H1 (cell line): Measurements from ENCODE around the gene UPK1B. TPM values are rescaled to one million over a fixed set of nuclear protein-coding genes. Genes with fewer than 3 reads are reported as not detected.

Experiments used
- CTCF ChIA-PET: fragments of 300-600 bp; sonication (Branson Sonifier 250); formaldehyde crosslinking; loops from one replicate; lab custom pipeline; 2021; ENCODE audit not compliant: partially characterized antibody; lab: Charles Lee
- POLR2A ChIA-PET: fragments of 300-600 bp; sonication (Branson Sonifier 250); formaldehyde crosslinking; loops from one replicate; lab custom pipeline; 2021; ENCODE audit warnings: inconsistent platforms; ENCODE audit not compliant: partially characterized antibody; lab: Charles Lee
- DNase-seq, 2 experiments: peaks; one replicate each; pipeline versions ENCODE4 v3.0.0 to v3.0.0-alpha.2; 2010 to 2022; ENCODE audit warnings: low spot score in 2 of 2, low read depth in 1 of 2, mixed read lengths in 1 of 2
- FAIRE-seq: peaks from 2 replicates; lab custom pipeline; 2011; peaks lifted over from hg19 to GRCh38; lab: Jason Lieb, UNC
- H2AFZ ChIP-seq: 2 replicates; pipeline ENCODE4 v1.8.1; 2012; ENCODE audit warnings: low read length, inconsistent platforms
- H2AK5ac ChIP-seq: 2 replicates; pipeline ENCODE4 v1.6.1; 2013; ENCODE audit warnings: low read depth, low read length
- H2BK120ac ChIP-seq: replicated peaks from 2 replicates; pipeline ENCODE3; 2013; ENCODE audit warnings: low read depth, low read length, inconsistent platforms
- H2BK12ac ChIP-seq: 2 replicates; pipeline ENCODE4 v1.6.1; 2013; ENCODE audit warnings: low read depth, low read length
- H2BK15ac ChIP-seq: 2 replicates; pipeline ENCODE4 v1.6.1; 2013; ENCODE audit warnings: low read length
- H2BK20ac ChIP-seq: 2 replicates; pipeline ENCODE4 v1.6.1; 2013; ENCODE audit warnings: low read length
- H2BK5ac ChIP-seq: 2 replicates; pipeline ENCODE4 v1.6.1; 2013; ENCODE audit warnings: low read depth, low read length
- H3K14ac ChIP-seq: 2 replicates; pipeline ENCODE4 v1.6.1; 2013; ENCODE audit warnings: inconsistent platforms; ENCODE audit not compliant: insufficient read length
- H3K18ac ChIP-seq: 2 replicates; pipeline ENCODE4 v1.6.1; 2013; ENCODE audit warnings: low read length; ENCODE audit errors: extremely low read depth
- H3K23ac ChIP-seq: 2 replicates; pipeline ENCODE4 v1.6.1; 2013; ENCODE audit warnings: inconsistent platforms; ENCODE audit not compliant: insufficient read length
- H3K23me2 ChIP-seq: 2 replicates; pipeline ENCODE4 v1.6.1; 2013; ENCODE audit warnings: low read depth, low read length
- H3K27ac ChIP-seq: 2 replicates; pipeline ENCODE4 v1.6.1; 2011; ENCODE audit warnings: low read depth, low read length, inconsistent platforms
- H3K27me3 ChIP-seq, 4 experiments: replicated peaks in 1 of 4; 1 replicate in 1 of 4; 2 replicates in 3 of 4; pipeline versions ENCODE4 v1.6.1 to v1.8.1; 2011 to 2013; ENCODE audit warnings: low read length in 3 of 4, mild to moderate bottlenecking in 3 of 4, inconsistent platforms in 2 of 4, mixed read lengths in 2 of 4, moderate library complexity in 1 of 4; ENCODE audit not compliant: control insufficient read depth in 3 of 4, insufficient read depth in 3 of 4; ENCODE audit errors: extremely low read depth in 1 of 4
- H3K36me3 ChIP-seq, 4 experiments: 2 replicates each; pipeline versions ENCODE4 v1.6.1 to v1.8.1; 2011 to 2013; ENCODE audit warnings: mild to moderate bottlenecking in 4 of 4, low read length in 3 of 4, moderate library complexity in 2 of 4, control low read depth in 1 of 4, inconsistent platforms in 1 of 4; ENCODE audit not compliant: insufficient read depth in 4 of 4, control insufficient read depth in 2 of 4
- H3K4ac ChIP-seq: replicated peaks from 2 replicates; pipeline ENCODE3; 2013; ENCODE audit warnings: low read length, low read depth, mixed read lengths, inconsistent platforms; ENCODE audit not compliant: insufficient read length
- H3K4me1 ChIP-seq, 4 experiments: replicated peaks in 1 of 4; 1 replicate in 1 of 4; 2 replicates in 3 of 4; pipeline versions ENCODE4 v1.6.1 to v1.8.1; 2011 to 2013; ENCODE audit warnings: low read length in 3 of 4, inconsistent platforms in 2 of 4, mixed read lengths in 1 of 4; ENCODE audit not compliant: insufficient read depth in 4 of 4, control insufficient read depth in 3 of 4
- H3K4me2 ChIP-seq, 2 experiments: 2 replicates each; pipeline versions ENCODE4 v1.6.1 to v1.8.1; 2011 to 2013; ENCODE audit warnings: low read depth in 2 of 2, low read length in 2 of 2, control low read depth in 1 of 2, inconsistent platforms in 1 of 2, mild to moderate bottlenecking in 1 of 2; ENCODE audit not compliant: insufficient read depth in 1 of 2
- H3K4me3 ChIP-seq, 4 experiments: fragments of 200-600, 300-600 bp in 1 of 4; sonication (generic), shearing (Covaris generic), sonication (Bioruptor Twin) in 1 of 4; 2 replicates each; pipeline versions ENCODE4 v1.5.1 to v1.8.1; 2011 to 2016; ENCODE audit warnings: low read length in 4 of 4, low read depth in 3 of 4, control low read depth in 2 of 4, inconsistent platforms in 2 of 4, mild to moderate bottlenecking in 2 of 4, mixed read lengths in 1 of 4, moderate library complexity in 1 of 4; ENCODE audit not compliant: insufficient read depth in 2 of 4; ENCODE audit errors: extremely low read depth in 1 of 4
- H3K56ac ChIP-seq: replicated peaks from 2 replicates; pipeline ENCODE3; 2013; ENCODE audit warnings: low read depth, mild to moderate bottlenecking, mixed read lengths, low read length, inconsistent platforms; ENCODE audit not compliant: insufficient read length
- H3K79me1 ChIP-seq: 2 replicates; pipeline ENCODE4 v1.6.1; 2013; ENCODE audit warnings: low read depth, low read length, control low read depth
- H3K79me2 ChIP-seq, 2 experiments: 2 replicates each; pipeline versions ENCODE4 v1.6.1 to v1.8.1; 2012 to 2013; ENCODE audit warnings: low read length in 2 of 2, mild to moderate bottlenecking in 2 of 2, inconsistent platforms in 1 of 2; ENCODE audit not compliant: insufficient read depth in 2 of 2, control insufficient read depth in 1 of 2
- H3K9ac ChIP-seq, 4 experiments: replicated peaks in 1 of 4; 1 replicate in 1 of 4; 2 replicates in 3 of 4; pipeline versions ENCODE4 v1.6.1 to v1.8.1; 2011 to 2013; ENCODE audit warnings: low read depth in 3 of 4, low read length in 3 of 4, control low read depth in 2 of 4, mild to moderate bottlenecking in 2 of 4, moderate library complexity in 2 of 4, inconsistent platforms in 1 of 4; ENCODE audit errors: extremely low read depth in 1 of 4
- H3K9me3 ChIP-seq, 2 experiments: 2 replicates each; pipeline versions ENCODE4 v1.6.1 to v1.8.1; 2012 to 2013; ENCODE audit warnings: mild to moderate bottlenecking in 2 of 2, moderate library complexity in 2 of 2, control low read depth in 1 of 2, inconsistent platforms in 1 of 2, low read depth in 1 of 2, low read length in 1 of 2, mixed read lengths in 1 of 2; ENCODE audit not compliant: insufficient read depth in 2 of 2
- H4K20me1 ChIP-seq, 2 experiments: replicated peaks in 1 of 2; 2 replicates each; pipeline versions ENCODE3 to v1.8.1; 2011 to 2013; ENCODE audit warnings: inconsistent platforms in 2 of 2, low read length in 2 of 2, mild to moderate bottlenecking in 1 of 2; ENCODE audit not compliant: insufficient read depth in 2 of 2, control insufficient read depth in 1 of 2
- H4K5ac ChIP-seq: 2 replicates; pipeline ENCODE4 v1.6.1; 2013; ENCODE audit warnings: low read length, low read depth, mixed read lengths, inconsistent platforms; ENCODE audit not compliant: insufficient read length
- H4K8ac ChIP-seq: 2 replicates; pipeline ENCODE4 v1.8.0; 2013; ENCODE audit warnings: mild to moderate bottlenecking, moderate library complexity, low read length, inconsistent platforms; ENCODE audit not compliant: insufficient read depth; ENCODE audit errors: extremely low read depth
- H4K91ac ChIP-seq: replicated peaks from 2 replicates; pipeline ENCODE3; 2013; ENCODE audit warnings: low read length, mixed read lengths, inconsistent platforms; ENCODE audit not compliant: insufficient read length
- ATF3 ChIP-seq: IDR thresholded peaks from 2 replicates; pipeline ENCODE4 v1.6.1; 2011; ENCODE audit warnings: low read depth, mild to moderate bottlenecking, low read length; ENCODE audit not compliant: insufficient read depth
- CHD2 ChIP-seq: IDR thresholded peaks from 2 replicates; pipeline ENCODE4 v1.6.1; 2012; ENCODE audit warnings: low read length, improper control_type of control experiment
- MAX ChIP-seq: IDR thresholded peaks from 2 replicates; pipeline ENCODE4 v1.6.1; 2012; ENCODE audit warnings: inconsistent platforms
- POLR2A ChIP-seq, 2 experiments: IDR thresholded peaks; 1 replicate in 1 of 2; 2 replicates in 1 of 2; pipeline ENCODE4 v1.6.1; 2011; ENCODE audit warnings: low read depth in 2 of 2, low read length in 2 of 2, mild to moderate bottlenecking in 2 of 2; ENCODE audit errors: control extremely low read depth in 1 of 2
- RFX5 ChIP-seq: IDR thresholded peaks from 2 replicates; pipeline ENCODE4 v1.6.1; 2011; ENCODE audit warnings: low read depth, low read length, improper control_type of control experiment, borderline replicate concordance
- SAP30 ChIP-seq: fragments of 300-600 bp; sonication (generic); IDR thresholded peaks from 2 replicates; pipeline ENCODE4 v1.7.1; 2012; ENCODE audit warnings: low read length, moderate library complexity, mild to moderate bottlenecking, inconsistent platforms; ENCODE audit not compliant: insufficient read depth, insufficient replicate concordance
- SIX5 ChIP-seq: IDR thresholded peaks from 2 replicates; pipeline ENCODE4 v1.6.1; 2011; ENCODE audit warnings: mild to moderate bottlenecking, low read depth, low read length
- SP1 ChIP-seq: IDR thresholded peaks from 2 replicates; pipeline ENCODE4 v1.6.1; 2011; ENCODE audit warnings: low read depth, low read length
- SP4 ChIP-seq: IDR thresholded peaks from 2 replicates; pipeline ENCODE4 v1.6.1; 2012; ENCODE audit warnings: low read length, inconsistent platforms
- TAF7 ChIP-seq: optimal IDR thresholded peaks from 2 replicates; pipeline ENCODE3; 2011; ENCODE audit warnings: low read depth, mild to moderate bottlenecking, inconsistent platforms, low read length, moderate library complexity, borderline replicate concordance
- YY1 ChIP-seq: IDR thresholded peaks from 2 replicates; pipeline ENCODE4 v1.6.1; 2011; ENCODE audit warnings: low read depth, mild to moderate bottlenecking, low read length
- WGBS, 2 experiments: shearing (Covaris generic) in 1 of 2; methylation state at CpG; one replicate each; pipeline versions ENCODE4 v1.1.6 to v1.1.7; 2013 to 2015; ENCODE audit warnings: low lambda C conversion rate in 2 of 2, mixed read lengths in 2 of 2, inconsistent platforms in 1 of 2, low coverage in 1 of 2, missing lambda C conversion rate in 1 of 2; ENCODE audit not compliant: insufficient replicate concordance in 2 of 2, insufficient coverage in 1 of 2, insufficient read length in 1 of 2; ENCODE audit errors: extremely low coverage in 1 of 2, missing lambda C conversion rate in 1 of 2; 5-methylcytosine and 5-hydroxymethylcytosine counted together
- polyA plus RNA-seq, 7 experiments: library from polyadenylated mRNA; depleted of rRNA in 3 of 7; stranded (reverse) in 5 of 7; unstranded in 2 of 7; fragments of >200 nt in 5 of 7; fragments of 200-250 nt in 2 of 7; gene quantifications; 1 replicate in 5 of 7; 2 replicates in 1 of 7; 4 replicates in 1 of 7; pipeline versions ENCODE4 v1.2.1 to v1.2.3, GENCODE V29; 2011 to 2013; ENCODE audit warnings: missing spikeins in 2 of 7, mixed read lengths in 2 of 7
- total RNA-seq: library from RNA; stranded (reverse); fragmentation: NEBNext Ultra II Directional; extraction: Animal tissue kit (Norgen Biotek cat#: 25700); gene quantifications from 2 replicates; pipeline ENCODE4 v1.2.1, GENCODE V29; 2021

The UPK1B gene
- total and polyA plus RNA-seq, 2 of the 8 experiments (the other 6 are each of a cell fraction or from before 2014, with no cell fraction given) = 0.67 to 0.68 TPM

GRCh38 chr3:119177321-119177720, 3.9 kb downstream of the UPK1B start:
- Histone ChIP-seq H3K27ac (no peak overlapping the region), H4K20me1 (no peaks in the 10 kb centered on the region), H3K23me2 (no peaks in the 10 kb centered on the region), H3K79me2 (no peaks in the 10 kb centered on the region), H3K4me3 (no peak overlapping the region), H3K56ac (no peak overlapping the region), H3K79me1 (no peaks in the 10 kb centered on the region), H2AFZ (no peak overlapping the region), H3K9me3 (no peaks in the 10 kb centered on the region), H3K27me3 (no peaks in the 10 kb centered on the region), H3K4me1 (peaks cover 0 to 1% (median 0%) of the 10 kb centered on the region in 4 experiments; a peak in 1 of 7 replicates), H4K91ac (no peak overlapping the region), H2BK12ac (no peak overlapping the region), H2BK20ac (no peak overlapping the region), H3K14ac (no peak overlapping the region), H2BK5ac (no peak overlapping the region), H3K4ac (no peak overlapping the region), H3K23ac (no peak overlapping the region), H3K18ac (no peak overlapping the region), H4K8ac (no peak overlapping the region), H3K36me3 (no peaks in the 10 kb centered on the region), H4K5ac (no peak overlapping the region), H2AK5ac (no peak overlapping the region), H2BK120ac (no peak overlapping the region), H3K9ac (no peak overlapping the region), H2BK15ac (no peak overlapping the region), H3K4me2 (no peak overlapping the region)
- ChIA-PET CTCF (no interaction called here), POLR2A (no interaction called here)
- WGBS, 2 experiments = 92% methylated on average over 4 of the region's 4 CpGs; no CpG with 5 or more reads in 1 of the 2 experiments
- DNase-seq (no peak), FAIRE-seq (no peak)
- no peak for TF ChIP-seq ATF3
- TF ChIP-seq YY1 = no peak
- no peak for TF ChIP-seq TAF7
- no peak for TF ChIP-seq MAX
- TF ChIP-seq SIX5 = no peak
- TF ChIP-seq POLR2A (IDR thresholded peaks at IDR 0.05; ENCODE audit: control extremely low read depth in 1 of 2, low read depth in 2 of 2, low read length in 2 of 2) = no peak
- no peak for TF ChIP-seq CHD2
- no peak for TF ChIP-seq SP1
- TF ChIP-seq SP4 = no peak
- TF ChIP-seq SAP30 = no peak
- TF ChIP-seq RFX5 = no peak
